ENCODE data around the gene LYPD6B. TPM values are rescaled to one million over a fixed set of nuclear protein-coding genes. Genes with fewer than 3 reads are reported as not detected.

Gene LYPD6B
- polyA plus RNA-seq, 1 of the 3 experiments (the other 2 are of a cell fraction), result 18.2 TPM

DNA sequence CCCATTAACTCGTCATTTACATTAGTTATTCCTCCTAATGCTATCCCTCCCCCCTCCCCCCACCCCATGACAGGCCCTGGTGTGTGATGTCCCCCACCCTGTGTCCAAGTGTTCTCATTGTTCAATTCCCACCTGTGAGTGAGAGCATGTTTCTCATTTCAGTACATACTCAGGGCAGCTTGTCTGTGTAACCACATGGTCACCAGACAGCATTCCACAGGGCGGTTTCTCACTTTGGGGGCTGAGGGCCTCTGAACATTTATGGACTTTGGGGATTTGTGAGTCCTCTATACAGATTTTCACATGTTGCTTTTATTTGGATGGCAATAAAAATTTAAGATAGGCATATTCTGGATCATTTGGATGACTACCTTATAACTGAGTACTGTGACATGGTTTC is 84.0 kb downstream of the LYPD6B start:
- Histone ChIP-seq H3K27me3 (ENCODE audit: insufficient read depth) (no peaks in the 10 kb centered on the region), H3F3A (replicated peaks; ENCODE audit: insufficient read depth) (no peaks in the 10 kb centered on the region), H3K4me1 (ENCODE audit: control insufficient read depth in 1 of 2, insufficient read depth in 2 of 2, low read depth in 1 of 2, low read length in 1 of 2) (no peaks in the 10 kb centered on the region; a peak in 1 of 4 replicates), H3K36me3 (replicated peaks in 1 of 2; ENCODE audit: control insufficient read depth in 1 of 2, insufficient read depth in 2 of 2, low read length in 1 of 2) (no peaks in the 10 kb centered on the region), H3K9me2 (no peaks in the 10 kb centered on the region), H3K4me2 (no peak overlapping the region), H3K9ac (no peak overlapping the region), H3K27ac (ENCODE audit: low read depth in 2 of 2, low read length in 1 of 2) (no peak overlapping the region), H2AFZ (ENCODE audit: low read depth) (no peak overlapping the region), H3K4me3 (ENCODE audit: low read depth in 2 of 2, low read length in 1 of 2) (no peak overlapping the region), H4K20me1 (ENCODE audit: insufficient read depth) (no peaks in the 10 kb centered on the region), H3K79me2 (ENCODE audit: insufficient read depth) (no peaks in the 10 kb centered on the region), H3K9me3 (no peaks in the 10 kb centered on the region)
- no peak for TF ChIP-seq EZH2phosphoT487 (IDR thresholded peaks at IDR 0.05; ENCODE audit: borderline replicate concordance, low read depth)
- TF ChIP-seq, protein P1, sequence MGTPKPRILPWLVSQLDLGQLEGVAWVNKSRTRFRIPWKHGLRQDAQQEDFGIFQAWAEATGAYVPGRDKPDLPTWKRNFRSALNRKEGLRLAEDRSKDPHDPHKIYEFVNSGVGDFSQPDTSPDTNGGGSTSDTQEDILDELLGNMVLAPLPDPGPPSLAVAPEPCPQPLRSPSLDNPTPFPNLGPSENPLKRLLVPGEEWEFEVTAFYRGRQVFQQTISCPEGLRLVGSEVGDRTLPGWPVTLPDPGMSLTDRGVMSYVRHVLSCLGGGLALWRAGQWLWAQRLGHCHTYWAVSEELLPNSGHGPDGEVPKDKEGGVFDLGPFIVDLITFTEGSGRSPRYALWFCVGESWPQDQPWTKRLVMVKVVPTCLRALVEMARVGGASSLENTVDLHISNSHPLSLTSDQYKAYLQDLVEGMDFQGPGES (IDR thresholded peaks at IDR 0.05; ENCODE audit: low read depth, low read length), result no peak
- no peak for TF ChIP-seq RXRA (IDR thresholded peaks at IDR 0.05; ENCODE audit: borderline replicate concordance, low read depth)
- TF ChIP-seq TAF1 (IDR thresholded peaks at IDR 0.05; ENCODE audit: borderline replicate concordance, low read depth, low read length), result no peak
- no peak for TF ChIP-seq EP300 (IDR thresholded peaks at IDR 0.05; ENCODE audit: borderline replicate concordance in 1 of 2, low read depth in 1 of 2, low read length in 1 of 2)
- TF ChIP-seq CHD2 (IDR thresholded peaks at IDR 0.05; ENCODE audit: low read length, partially characterized antibody), result no peak
- TF ChIP-seq, protein P2, sequence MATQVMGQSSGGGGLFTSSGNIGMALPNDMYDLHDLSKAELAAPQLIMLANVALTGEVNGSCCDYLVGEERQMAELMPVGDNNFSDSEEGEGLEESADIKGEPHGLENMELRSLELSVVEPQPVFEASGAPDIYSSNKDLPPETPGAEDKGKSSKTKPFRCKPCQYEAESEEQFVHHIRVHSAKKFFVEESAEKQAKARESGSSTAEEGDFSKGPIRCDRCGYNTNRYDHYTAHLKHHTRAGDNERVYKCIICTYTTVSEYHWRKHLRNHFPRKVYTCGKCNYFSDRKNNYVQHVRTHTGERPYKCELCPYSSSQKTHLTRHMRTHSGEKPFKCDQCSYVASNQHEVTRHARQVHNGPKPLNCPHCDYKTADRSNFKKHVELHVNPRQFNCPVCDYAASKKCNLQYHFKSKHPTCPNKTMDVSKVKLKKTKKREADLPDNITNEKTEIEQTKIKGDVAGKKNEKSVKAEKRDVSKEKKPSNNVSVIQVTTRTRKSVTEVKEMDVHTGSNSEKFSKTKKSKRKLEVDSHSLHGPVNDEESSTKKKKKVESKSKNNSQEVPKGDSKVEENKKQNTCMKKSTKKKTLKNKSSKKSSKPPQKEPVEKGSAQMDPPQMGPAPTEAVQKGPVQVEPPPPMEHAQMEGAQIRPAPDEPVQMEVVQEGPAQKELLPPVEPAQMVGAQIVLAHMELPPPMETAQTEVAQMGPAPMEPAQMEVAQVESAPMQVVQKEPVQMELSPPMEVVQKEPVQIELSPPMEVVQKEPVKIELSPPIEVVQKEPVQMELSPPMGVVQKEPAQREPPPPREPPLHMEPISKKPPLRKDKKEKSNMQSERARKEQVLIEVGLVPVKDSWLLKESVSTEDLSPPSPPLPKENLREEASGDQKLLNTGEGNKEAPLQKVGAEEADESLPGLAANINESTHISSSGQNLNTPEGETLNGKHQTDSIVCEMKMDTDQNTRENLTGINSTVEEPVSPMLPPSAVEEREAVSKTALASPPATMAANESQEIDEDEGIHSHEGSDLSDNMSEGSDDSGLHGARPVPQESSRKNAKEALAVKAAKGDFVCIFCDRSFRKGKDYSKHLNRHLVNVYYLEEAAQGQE (IDR thresholded peaks at IDR 0.05; ENCODE audit: low read depth, low read length), result no peak
- TF ChIP-seq RCOR1 (IDR thresholded peaks at IDR 0.05; ENCODE audit: low read length), result no peak
- TF ChIP-seq FOSL2 (IDR thresholded peaks at IDR 0.05; ENCODE audit: borderline replicate concordance, low read depth), result no peak
- TF ChIP-seq, protein P3, sequence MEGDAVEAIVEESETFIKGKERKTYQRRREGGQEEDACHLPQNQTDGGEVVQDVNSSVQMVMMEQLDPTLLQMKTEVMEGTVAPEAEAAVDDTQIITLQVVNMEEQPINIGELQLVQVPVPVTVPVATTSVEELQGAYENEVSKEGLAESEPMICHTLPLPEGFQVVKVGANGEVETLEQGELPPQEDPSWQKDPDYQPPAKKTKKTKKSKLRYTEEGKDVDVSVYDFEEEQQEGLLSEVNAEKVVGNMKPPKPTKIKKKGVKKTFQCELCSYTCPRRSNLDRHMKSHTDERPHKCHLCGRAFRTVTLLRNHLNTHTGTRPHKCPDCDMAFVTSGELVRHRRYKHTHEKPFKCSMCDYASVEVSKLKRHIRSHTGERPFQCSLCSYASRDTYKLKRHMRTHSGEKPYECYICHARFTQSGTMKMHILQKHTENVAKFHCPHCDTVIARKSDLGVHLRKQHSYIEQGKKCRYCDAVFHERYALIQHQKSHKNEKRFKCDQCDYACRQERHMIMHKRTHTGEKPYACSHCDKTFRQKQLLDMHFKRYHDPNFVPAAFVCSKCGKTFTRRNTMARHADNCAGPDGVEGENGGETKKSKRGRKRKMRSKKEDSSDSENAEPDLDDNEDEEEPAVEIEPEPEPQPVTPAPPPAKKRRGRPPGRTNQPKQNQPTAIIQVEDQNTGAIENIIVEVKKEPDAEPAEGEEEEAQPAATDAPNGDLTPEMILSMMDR (IDR thresholded peaks at IDR 0.05), result no peak
- no peak for TF ChIP-seq POLR2AphosphoS5 (IDR thresholded peaks at IDR 0.05; ENCODE audit: low read depth, low read length)
- TF ChIP-seq ELF1 (IDR thresholded peaks at IDR 0.05), result no peak
- no peak for TF ChIP-seq RAD21 (IDR thresholded peaks at IDR 0.05; ENCODE audit: low read length)
- no peak for TF ChIP-seq JUND (IDR thresholded peaks at IDR 0.05)
- no peak for TF ChIP-seq YY1 (IDR thresholded peaks at IDR 0.05; ENCODE audit: low read depth)
- TF ChIP-seq NFIC (IDR thresholded peaks at IDR 0.05; ENCODE audit: borderline replicate concordance), result no peak
- TF ChIP-seq, protein P4, sequence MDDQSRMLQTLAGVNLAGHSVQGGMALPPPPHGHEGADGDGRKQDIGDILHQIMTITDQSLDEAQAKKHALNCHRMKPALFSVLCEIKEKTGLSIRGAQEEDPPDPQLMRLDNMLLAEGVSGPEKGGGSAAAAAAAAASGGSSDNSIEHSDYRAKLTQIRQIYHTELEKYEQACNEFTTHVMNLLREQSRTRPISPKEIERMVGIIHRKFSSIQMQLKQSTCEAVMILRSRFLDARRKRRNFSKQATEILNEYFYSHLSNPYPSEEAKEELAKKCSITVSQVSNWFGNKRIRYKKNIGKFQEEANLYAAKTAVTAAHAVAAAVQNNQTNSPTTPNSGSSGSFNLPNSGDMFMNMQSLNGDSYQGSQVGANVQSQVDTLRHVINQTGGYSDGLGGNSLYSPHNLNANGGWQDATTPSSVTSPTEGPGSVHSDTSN (IDR thresholded peaks at IDR 0.05), result no peak
- POLR2A ChIA-PET, result no interaction called here
- DNase-seq, result no peak
- CTCF ChIA-PET, result no interaction called here
- 80% methylated on average over 2 of the region's 2 CpGs for WGBS (ENCODE audit: low lambda C conversion rate)

All from SK-N-SH (cell line).